GM21576 (cell line): Measurements from ENCODE around the gene NXPH3.

Experiments
- ATAC-seq: cut with Tn5 transposase; IDR thresholded peaks from one replicate; pipeline ENCODE4 v1.9.1; 2021; ENCODE audit warnings: mild to moderate bottlenecking, moderate library complexity; ENCODE audit not compliant: unreplicated experiment

NXPH3 gene

GRCh38 chr17:49588726-49589576 lies 13.3 kb downstream of the NXPH3 start:
- no peak for ATAC-seq

DNA sequence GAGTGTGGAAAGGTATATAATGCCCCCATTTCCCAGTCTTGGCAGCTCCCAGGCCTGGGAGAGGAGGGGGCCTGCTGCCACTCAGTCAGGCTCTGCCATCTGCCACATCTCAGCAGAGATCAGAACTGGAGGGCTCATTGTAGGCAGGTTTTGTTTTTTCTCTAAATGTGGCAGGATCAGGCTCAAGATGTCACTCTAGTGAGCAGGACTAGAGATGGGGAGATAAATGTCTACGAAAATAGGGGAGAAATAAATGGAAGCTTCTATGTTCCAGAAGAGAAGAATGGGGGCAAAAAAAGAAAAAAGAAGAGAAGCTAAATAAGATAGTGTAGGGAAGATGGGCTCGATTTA lies 13.9 kb downstream of the NXPH3 start:
- ATAC-seq: no peak

GRCh38 chr17:49590874-49591273 lies 15.2 kb downstream of the NXPH3 start:
- no peak for ATAC-seq

- no peak for ATAC-seq
Observed at GRCh38 chr17:49592263-49592662, 16.6 kb downstream of the NXPH3 start.

DNA sequence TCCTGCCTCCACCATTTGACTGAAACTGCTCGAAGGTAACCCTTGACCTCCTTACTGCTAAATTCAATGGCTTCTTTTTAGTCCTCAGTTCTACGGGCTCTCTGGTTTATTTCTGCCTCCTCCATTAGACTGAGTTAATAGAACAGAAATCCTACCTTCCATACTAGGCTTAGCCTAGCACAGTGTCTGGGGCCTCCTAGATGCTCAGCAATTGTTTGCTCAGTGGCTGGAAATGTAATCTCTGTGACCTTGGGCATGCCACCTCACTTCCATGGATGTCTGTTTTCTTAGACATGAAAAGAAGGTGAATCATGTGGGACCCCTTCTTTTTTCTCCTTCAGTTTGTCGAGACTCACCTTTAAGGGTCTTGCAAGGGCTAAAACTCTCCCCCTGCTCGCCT lies 19.7 kb downstream of the NXPH3 start:
- no peak for ATAC-seq

DNA sequence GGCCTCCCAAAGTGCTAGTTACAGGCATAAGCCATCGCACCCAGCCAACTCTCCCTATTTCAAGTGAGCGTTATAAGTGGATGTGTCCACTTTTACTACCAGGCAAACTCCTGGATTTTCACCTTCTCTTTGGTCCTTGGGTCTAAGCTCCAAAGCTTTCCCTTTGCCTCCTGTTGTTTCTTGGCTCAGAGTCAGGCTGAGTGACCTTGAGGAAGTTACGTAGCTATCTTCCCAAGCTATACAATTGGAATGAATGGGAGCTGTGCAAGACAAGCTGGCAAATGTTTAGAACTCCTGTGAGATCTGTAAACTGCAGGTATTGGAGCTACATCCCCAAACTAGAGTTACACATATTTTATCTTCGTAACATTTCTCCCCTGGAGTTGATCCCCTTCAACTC lies 20.3 kb downstream of the NXPH3 start:
- ATAC-seq: no peak

- ATAC-seq: no peak
Observed at GRCh38 chr17:49596613-49597244, 21.1 kb downstream of the NXPH3 start.

DNA sequence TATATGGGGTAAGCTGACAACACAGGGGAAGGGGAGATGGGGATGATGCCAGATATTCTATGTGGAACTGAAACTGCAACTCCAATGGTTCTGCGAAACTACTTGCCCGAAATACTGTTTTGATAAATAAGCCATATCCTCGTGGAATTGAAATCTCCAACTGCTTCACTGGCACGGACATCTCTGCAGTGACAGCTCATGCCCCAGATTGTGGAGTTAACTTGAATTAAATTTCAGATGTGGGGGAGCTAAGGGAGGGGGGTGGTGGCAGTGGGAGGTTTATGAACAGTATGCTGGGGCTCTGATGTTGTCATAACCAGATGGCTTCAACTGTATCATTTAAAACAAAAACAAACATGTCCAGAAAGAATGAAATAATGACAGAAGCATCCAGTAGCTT lies 21.8 kb downstream of the NXPH3 start:
- ATAC-seq: no peak

DNA sequence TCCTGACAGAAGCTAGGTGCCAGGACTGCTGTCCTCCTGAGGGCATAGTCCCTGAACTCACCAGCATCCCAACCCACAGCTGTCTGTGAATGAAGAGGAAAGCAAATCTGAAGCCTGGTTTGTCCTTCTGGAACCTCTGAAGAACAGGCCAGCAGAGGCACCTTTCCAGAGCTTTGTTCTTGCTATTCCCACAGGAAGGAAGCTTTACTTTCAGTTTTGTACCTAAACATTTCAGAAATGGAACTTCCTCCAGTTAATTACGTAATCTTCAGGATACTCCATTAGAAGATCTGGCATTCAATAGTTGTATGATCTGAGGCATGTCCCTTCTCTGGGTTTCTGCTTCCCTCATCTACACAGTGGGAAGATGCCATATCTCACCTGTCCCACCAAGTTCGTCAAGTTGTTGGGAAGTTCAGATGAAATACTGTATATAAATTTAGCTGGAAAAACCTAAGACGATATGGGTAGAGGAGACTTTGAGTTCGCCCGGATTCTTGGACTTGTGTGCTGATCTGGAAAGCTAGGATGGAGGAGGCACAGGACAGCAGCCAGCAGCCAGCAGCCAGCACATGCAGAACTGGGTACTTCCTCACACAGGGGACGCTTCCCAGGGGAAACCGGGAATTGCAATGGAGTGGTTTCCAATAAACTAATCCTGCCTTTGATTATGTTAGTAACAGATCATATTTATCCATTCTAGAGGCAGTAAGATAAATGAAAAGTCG lies 22.4 kb downstream of the NXPH3 start:
- no peak for ATAC-seq

DNA sequence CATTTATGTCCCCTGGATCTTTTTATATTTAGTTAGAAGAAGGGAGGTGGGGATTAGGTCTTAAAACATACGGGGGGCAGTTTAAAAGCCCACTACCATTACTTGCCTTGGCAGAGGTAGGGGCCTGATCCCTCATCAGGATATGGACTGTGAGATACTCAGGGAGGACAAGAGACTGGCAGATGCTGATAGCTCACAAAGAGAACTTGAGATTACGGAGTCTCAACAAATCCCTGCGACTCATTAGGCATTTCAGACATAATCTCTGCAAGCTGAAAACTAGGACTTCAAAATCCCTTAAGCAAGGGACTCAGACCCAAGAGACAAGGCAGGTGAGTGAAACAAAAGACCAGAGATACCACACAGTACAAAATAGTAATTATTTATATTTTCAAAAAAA lies 23.2 kb downstream of the NXPH3 start:
- ATAC-seq: no peak

- ATAC-seq: no peak
Observed at GRCh38 chr17:49600949-49601348, 25.3 kb downstream of the NXPH3 start.

- ATAC-seq: no peak
Observed at GRCh38 chr17:49602783-49603182, 27.1 kb downstream of the NXPH3 start.

DNA sequence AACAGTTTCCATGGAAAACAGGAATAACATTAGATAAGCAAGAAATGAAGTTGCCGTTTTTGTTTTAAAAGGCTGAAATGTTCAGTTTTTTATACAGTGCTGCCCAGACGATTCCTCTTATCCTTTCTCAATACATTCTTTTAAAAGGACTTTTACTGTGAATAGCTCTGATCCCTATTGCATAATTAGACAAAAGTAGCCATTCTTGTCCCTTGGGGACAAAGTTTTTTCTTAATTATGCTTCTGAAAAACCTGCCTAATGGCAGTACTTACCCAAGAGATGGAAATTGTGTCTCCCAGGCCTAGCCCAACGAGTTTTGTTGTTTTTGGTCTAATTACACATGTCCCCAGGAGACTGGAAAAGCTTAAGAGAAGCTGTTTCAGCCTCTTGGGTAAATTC lies 27.6 kb downstream of the NXPH3 start:
- no peak for ATAC-seq

- ATAC-seq: no peak
Observed at GRCh38 chr17:49603720-49604119, 28.0 kb downstream of the NXPH3 start.

- no peak for ATAC-seq
Observed at GRCh38 chr17:49604314-49604869, 28.7 kb downstream of the NXPH3 start.

- ATAC-seq: no peak
Observed at GRCh38 chr17:49610883-49611584, 35.4 kb downstream of the NXPH3 start.

DNA sequence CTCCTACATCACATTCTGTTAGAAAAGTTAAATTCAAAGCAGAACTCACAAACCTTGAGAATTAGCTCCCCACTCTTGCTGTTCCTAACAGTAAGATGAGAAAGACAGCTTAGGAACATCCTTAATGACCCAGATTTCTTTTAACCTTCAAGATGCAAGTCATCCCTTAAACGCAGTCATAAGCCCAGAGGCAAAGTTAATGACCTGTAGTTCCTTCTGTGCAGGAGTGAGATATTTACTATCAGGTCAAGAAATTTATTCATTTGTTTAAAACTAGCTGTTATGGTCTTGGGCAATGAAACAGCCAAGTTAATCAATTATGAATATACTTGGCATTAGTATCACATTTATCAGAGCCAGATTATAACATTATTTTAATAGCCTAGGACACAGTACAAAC lies 37.1 kb downstream of the NXPH3 start:
- no peak for ATAC-seq

DNA sequence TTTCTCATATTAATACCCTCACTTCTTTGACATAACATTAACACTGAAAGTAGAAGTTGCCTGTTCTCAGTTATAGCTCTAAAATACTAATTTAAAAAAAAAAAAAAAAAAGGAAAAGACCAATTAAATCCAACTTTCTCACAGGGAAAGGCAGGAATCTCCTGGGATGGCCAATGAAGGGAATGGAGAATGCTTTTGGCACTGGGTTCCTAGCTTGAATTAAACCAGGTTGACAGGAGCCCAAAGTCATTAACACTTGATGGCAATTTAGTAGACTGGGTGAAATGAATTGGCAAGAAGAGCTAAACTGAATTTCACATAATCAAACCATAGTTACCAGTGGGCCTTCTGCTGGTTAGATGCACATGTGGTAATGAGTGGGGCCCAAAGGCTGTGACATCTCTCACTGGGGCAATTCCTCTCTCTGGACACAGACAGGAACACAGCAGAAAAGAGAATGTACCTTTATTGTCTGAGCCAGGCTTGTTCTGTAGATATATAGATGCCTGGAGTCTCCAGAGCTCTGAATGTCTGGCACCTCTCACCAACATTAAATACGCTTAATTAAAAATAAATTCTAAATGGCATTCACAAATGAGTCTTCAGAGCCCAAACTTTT lies 37.6 kb downstream of the NXPH3 start:
- no peak for ATAC-seq

- no peak for ATAC-seq
Observed at GRCh38 chr17:49616086-49616485, 40.4 kb downstream of the NXPH3 start.

- no peak for ATAC-seq
Observed at GRCh38 chr17:49616601-49617131, 41.0 kb downstream of the NXPH3 start.
